HEK293 (cell line): ENCODE results near the gene MPPED2.

Source experiments
- CTCF ChIA-PET: fragments of 350-600 bp; formaldehyde crosslinking; extraction: SDS; loops from one replicate; lab custom pipeline; 2021; ENCODE audit warnings: antibody characterized with exemption; lab: Yijun Ruan, JAX
- POLR2A ChIA-PET: fragments of 300-600 bp; formaldehyde crosslinking; extraction: SDS; loops from one replicate; lab custom pipeline; 2020; ENCODE audit warnings: antibody characterized with exemption, inconsistent platforms; lab: Yijun Ruan, JAX
- H3K27ac ChIP-seq: fragments of 200-500 bp; sonication (Bioruptor generic); 2 replicates; pipeline ENCODE4 v1.5.1; 2014; ENCODE audit warnings: low read depth, low read length, control low read depth, inconsistent platforms; ENCODE audit errors: extremely low read depth
- H3K36me3 ChIP-seq, 2 experiments: fragments of 200-500 bp in 1 of 2; sonication (Bioruptor generic) in 1 of 2; 1 replicate in 1 of 2; 2 replicates in 1 of 2; pipeline ENCODE4 v1.5.1; 2014 to 2017; ENCODE audit warnings: inconsistent platforms in 2 of 2, low read length in 2 of 2; ENCODE audit not compliant: control insufficient read depth in 2 of 2, insufficient read depth in 1 of 2
- H3K4me1 ChIP-seq: fragments of 200-500 bp; sonication (Bioruptor generic); 2 replicates; pipeline ENCODE4 v1.5.1; 2014; ENCODE audit warnings: mild to moderate bottlenecking, low read length, inconsistent platforms; ENCODE audit not compliant: control insufficient read depth, insufficient read depth
- H3K4me3 ChIP-seq: 2 replicates; pipeline ENCODE4 v1.5.1; 2011; ENCODE audit warnings: low read depth, mild to moderate bottlenecking, control low read depth, low read length, moderate library complexity
- H3K9me3 ChIP-seq: fragments of 200-500 bp; sonication (Bioruptor generic); 2 replicates; pipeline ENCODE4 v1.5.1; 2014; ENCODE audit warnings: low read depth, low read length, inconsistent platforms; ENCODE audit not compliant: control insufficient read depth, insufficient read depth
- HOXA7 ChIP-seq: sonication (generic); formaldehyde crosslinking; IDR thresholded peaks from 2 replicates; pipeline ENCODE4 v1.8.1; 2022; ENCODE audit warnings: missing genetic modification reagents, borderline replicate concordance
- KLF1 ChIP-seq: fragments of 450-650 bp; formaldehyde crosslinking; IDR thresholded peaks from 2 replicates; pipeline ENCODE4 v1.5.1; 2016; ENCODE audit warnings: missing biosample characterization, missing genetic modification characterization
- SALL2 ChIP-seq: fragments of 450-650 bp; formaldehyde crosslinking; IDR thresholded peaks from 2 replicates; pipeline ENCODE4 v1.5.0; 2017; ENCODE audit warnings: missing biosample characterization, mild to moderate bottlenecking, missing genetic modification characterization, borderline replicate concordance
- SCRT1 ChIP-seq: fragments of 450-650 bp; formaldehyde crosslinking; IDR thresholded peaks from 2 replicates; pipeline ENCODE4 v1.5.1; 2016; ENCODE audit warnings: missing biosample characterization, missing genetic modification characterization, borderline replicate concordance
- YY1 ChIP-seq: fragments of 450-650 bp; formaldehyde crosslinking; IDR thresholded peaks from 2 replicates; pipeline ENCODE4 v1.5.1; 2018; ENCODE audit warnings: missing biosample characterization, missing genetic modification characterization
- ZNF114 ChIP-seq: fragments of 450-650 bp; formaldehyde crosslinking; IDR thresholded peaks from 2 replicates; pipeline ENCODE4 v1.5.0; 2017; ENCODE audit warnings: missing biosample characterization, missing genetic modification characterization
- ZNF146 ChIP-seq: fragments of 450-650 bp; formaldehyde crosslinking; IDR thresholded peaks from 2 replicates; pipeline ENCODE4 v1.5.1; 2016; ENCODE audit warnings: missing biosample characterization, missing genetic modification characterization
- ZNF155 ChIP-seq: fragments of 450-650 bp; formaldehyde crosslinking; IDR thresholded peaks from 2 replicates; pipeline ENCODE4 v1.5.1; 2016; ENCODE audit warnings: missing biosample characterization, missing genetic modification characterization
- ZNF211 ChIP-seq: fragments of 450-650 bp; formaldehyde crosslinking; IDR thresholded peaks from 2 replicates; pipeline ENCODE4 v1.5.1; 2016; ENCODE audit warnings: low read depth, missing biosample characterization, missing genetic modification characterization
- ZNF221 ChIP-seq: fragments of 450-650 bp; formaldehyde crosslinking; IDR thresholded peaks from 2 replicates; pipeline ENCODE4 v1.5.1; 2017; ENCODE audit warnings: missing biosample characterization, missing genetic modification characterization, borderline replicate concordance
- ZNF223 ChIP-seq: fragments of 450-650 bp; formaldehyde crosslinking; IDR thresholded peaks from 2 replicates; pipeline ENCODE4 v1.5.1; 2016; ENCODE audit warnings: missing biosample characterization, missing genetic modification characterization
- ZNF350 ChIP-seq: fragments of 450-650 bp; formaldehyde crosslinking; IDR thresholded peaks from 2 replicates; pipeline ENCODE4 v1.5.0; 2017; ENCODE audit warnings: missing biosample characterization, mild to moderate bottlenecking, missing genetic modification characterization
- ZNF433 ChIP-seq: fragments of 450-650 bp; formaldehyde crosslinking; IDR thresholded peaks from 2 replicates; pipeline ENCODE4 v1.5.1; 2016; ENCODE audit warnings: missing biosample characterization, missing genetic modification characterization, low read depth
- ZNF514 ChIP-seq: fragments of 450-650 bp; formaldehyde crosslinking; IDR thresholded peaks from 2 replicates; pipeline ENCODE4 v1.5.1; 2016; ENCODE audit warnings: missing biosample characterization, missing genetic modification characterization
- ZNF555 ChIP-seq: fragments of 450-650 bp; formaldehyde crosslinking; conservative IDR thresholded peaks from 2 replicates; pipeline ENCODE4 v1.5.1; 2017; ENCODE audit warnings: missing biosample characterization, mild to moderate bottlenecking, missing genetic modification characterization, inconsistent platforms
- ZNF560 ChIP-seq: fragments of 450-650 bp; formaldehyde crosslinking; IDR thresholded peaks from 2 replicates; pipeline ENCODE4 v1.5.1; 2017; ENCODE audit warnings: missing biosample characterization, missing genetic modification characterization, borderline replicate concordance
- ZNF600 ChIP-seq: fragments of 450-650 bp; formaldehyde crosslinking; IDR thresholded peaks from 2 replicates; pipeline ENCODE4 v1.5.1; 2016; ENCODE audit warnings: missing biosample characterization, missing genetic modification characterization
- ZNF791 ChIP-seq: fragments of 450-650 bp; formaldehyde crosslinking; IDR thresholded peaks from 2 replicates; pipeline ENCODE4 v1.5.1; 2016; ENCODE audit warnings: missing biosample characterization, missing genetic modification characterization
- TF ChIP-seq, protein P1 (sequence below): fragments of 450-650 bp; formaldehyde crosslinking; IDR thresholded peaks from 2 replicates; pipeline ENCODE4 v1.5.1; 2016; ENCODE audit warnings: missing biosample characterization, missing genetic modification characterization, borderline replicate concordance
- TF ChIP-seq, protein P2 (sequence below): fragments of 450-650 bp; formaldehyde crosslinking; IDR thresholded peaks from 2 replicates; pipeline ENCODE4 v1.5.1; 2016; ENCODE audit warnings: missing biosample characterization, missing genetic modification characterization
- TF ChIP-seq, protein P3 (sequence below): fragments of 450-650 bp; formaldehyde crosslinking; IDR thresholded peaks from 2 replicates; pipeline ENCODE4 v1.5.1; 2016; ENCODE audit warnings: missing biosample characterization, missing genetic modification characterization
- TF ChIP-seq, protein P4 (sequence below): fragments of 450-650 bp; formaldehyde crosslinking; IDR thresholded peaks from 2 replicates; pipeline ENCODE4 v1.5.1; 2017; ENCODE audit warnings: missing biosample characterization, missing genetic modification characterization

MPPED2 gene

DNA sequence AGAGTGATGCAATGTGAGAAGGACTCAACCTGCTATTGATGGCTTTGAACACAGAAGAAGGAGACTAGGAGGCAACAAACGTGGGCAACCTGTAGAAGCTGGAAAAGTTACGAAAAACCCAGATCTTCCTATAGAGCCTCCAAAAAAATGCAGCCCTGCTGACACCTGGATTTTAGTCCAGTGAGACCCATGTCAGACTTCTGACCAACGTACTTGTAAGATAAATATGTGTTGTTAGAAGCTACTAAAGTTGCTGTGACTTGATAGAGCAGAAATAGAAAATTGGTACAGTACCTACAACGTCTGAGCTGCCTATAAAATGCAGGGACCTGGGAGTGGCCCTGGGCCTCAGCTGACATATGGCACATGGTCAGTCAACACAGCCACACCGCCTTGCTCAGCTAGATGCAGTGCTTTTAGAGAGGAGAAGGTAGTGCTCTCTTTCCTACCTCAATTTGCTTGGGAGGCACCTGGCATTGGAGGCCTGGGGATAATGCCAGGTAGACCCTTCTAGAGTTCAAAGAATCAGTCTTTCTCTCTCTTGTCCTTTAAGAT, 165.8 kb downstream of the MPPED2 start (continued):
- TF ChIP-seq ZNF114 (no peak), ZNF146 (no peak), ZNF514 (tag by site-specific recombination) (no peak), ZNF560 (tag by site-specific recombination) (no peak), ZNF211 (no peak), SCRT1 (no peak), ZNF433 (tag by site-specific recombination) (no peak), ZNF791 (tag by site-specific recombination) (no peak), ZNF221 (tag by site-specific recombination) (no peak)
- TF ChIP-seq, protein P1, sequence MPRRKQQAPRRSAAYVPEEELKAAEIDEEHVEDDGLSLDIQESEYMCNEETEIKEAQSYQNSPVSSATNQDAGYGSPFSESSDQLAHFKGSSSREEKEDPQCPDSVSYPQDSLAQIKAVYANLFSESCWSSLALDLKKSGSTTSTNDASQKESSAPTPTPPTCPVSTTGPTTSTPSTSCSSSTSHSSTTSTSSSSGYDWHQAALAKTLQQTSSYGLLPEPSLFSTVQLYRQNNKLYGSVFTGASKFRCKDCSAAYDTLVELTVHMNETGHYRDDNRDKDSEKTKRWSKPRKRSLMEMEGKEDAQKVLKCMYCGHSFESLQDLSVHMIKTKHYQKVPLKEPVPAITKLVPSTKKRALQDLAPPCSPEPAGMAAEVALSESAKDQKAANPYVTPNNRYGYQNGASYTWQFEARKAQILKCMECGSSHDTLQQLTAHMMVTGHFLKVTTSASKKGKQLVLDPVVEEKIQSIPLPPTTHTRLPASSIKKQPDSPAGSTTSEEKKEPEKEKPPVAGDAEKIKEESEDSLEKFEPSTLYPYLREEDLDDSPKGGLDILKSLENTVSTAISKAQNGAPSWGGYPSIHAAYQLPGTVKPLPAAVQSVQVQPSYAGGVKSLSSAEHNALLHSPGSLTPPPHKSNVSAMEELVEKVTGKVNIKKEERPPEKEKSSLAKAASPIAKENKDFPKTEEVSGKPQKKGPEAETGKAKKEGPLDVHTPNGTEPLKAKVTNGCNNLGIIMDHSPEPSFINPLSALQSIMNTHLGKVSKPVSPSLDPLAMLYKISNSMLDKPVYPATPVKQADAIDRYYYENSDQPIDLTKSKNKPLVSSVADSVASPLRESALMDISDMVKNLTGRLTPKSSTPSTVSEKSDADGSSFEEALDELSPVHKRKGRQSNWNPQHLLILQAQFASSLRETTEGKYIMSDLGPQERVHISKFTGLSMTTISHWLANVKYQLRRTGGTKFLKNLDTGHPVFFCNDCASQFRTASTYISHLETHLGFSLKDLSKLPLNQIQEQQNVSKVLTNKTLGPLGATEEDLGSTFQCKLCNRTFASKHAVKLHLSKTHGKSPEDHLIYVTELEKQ (tag by site-specific recombination) = no peak
- TF ChIP-seq, protein P2, sequence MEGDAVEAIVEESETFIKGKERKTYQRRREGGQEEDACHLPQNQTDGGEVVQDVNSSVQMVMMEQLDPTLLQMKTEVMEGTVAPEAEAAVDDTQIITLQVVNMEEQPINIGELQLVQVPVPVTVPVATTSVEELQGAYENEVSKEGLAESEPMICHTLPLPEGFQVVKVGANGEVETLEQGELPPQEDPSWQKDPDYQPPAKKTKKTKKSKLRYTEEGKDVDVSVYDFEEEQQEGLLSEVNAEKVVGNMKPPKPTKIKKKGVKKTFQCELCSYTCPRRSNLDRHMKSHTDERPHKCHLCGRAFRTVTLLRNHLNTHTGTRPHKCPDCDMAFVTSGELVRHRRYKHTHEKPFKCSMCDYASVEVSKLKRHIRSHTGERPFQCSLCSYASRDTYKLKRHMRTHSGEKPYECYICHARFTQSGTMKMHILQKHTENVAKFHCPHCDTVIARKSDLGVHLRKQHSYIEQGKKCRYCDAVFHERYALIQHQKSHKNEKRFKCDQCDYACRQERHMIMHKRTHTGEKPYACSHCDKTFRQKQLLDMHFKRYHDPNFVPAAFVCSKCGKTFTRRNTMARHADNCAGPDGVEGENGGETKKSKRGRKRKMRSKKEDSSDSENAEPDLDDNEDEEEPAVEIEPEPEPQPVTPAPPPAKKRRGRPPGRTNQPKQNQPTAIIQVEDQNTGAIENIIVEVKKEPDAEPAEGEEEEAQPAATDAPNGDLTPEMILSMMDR (tag by site-specific recombination) = no peak

DNA sequence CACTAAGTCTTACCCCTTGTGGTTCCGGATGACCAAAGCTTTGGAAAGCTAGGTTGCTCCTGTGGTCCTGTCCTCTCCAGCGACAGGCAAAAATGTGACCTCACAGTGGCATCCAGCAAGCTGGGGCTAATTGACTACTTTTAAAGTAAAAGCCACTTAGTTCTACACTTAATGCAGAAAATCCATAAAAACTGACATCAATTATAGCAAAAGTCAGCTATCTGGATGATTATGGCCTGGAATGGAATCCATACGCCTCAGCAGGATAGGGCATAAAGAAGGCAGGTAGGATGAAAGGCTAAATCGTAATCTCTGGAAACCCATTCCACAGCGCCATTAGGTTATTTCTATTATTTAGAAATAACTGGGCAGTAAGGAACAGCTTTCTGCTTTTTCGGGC, 171.3 kb downstream of the MPPED2 start:
- no peaks in the 10 kb centered on the region for H3K36me3 ChIP-seq
- ChIA-PET POLR2A (no interaction called here), CTCF (interaction anchor here (0.7 to 1.2 kb wide), 2 partner anchors 499 to 630 kb away, joined by 3 to 4 read pairs; no protein-coding TSS in a partner anchor)
- H3K4me1 ChIP-seq = no peaks in the 10 kb centered on the region
- H3K27ac ChIP-seq = no peak overlapping the region
- no peak overlapping the region for H3K4me3 ChIP-seq
- TF ChIP-seq ZNF555 (tag by site-specific recombination) (no peak), HOXA7 (CRISPR knock-in tag) (no peak), ZNF600 (tag by site-specific recombination) (no peak), ZNF155 (tag by site-specific recombination) (no peak)
- TF ChIP-seq, protein P3, sequence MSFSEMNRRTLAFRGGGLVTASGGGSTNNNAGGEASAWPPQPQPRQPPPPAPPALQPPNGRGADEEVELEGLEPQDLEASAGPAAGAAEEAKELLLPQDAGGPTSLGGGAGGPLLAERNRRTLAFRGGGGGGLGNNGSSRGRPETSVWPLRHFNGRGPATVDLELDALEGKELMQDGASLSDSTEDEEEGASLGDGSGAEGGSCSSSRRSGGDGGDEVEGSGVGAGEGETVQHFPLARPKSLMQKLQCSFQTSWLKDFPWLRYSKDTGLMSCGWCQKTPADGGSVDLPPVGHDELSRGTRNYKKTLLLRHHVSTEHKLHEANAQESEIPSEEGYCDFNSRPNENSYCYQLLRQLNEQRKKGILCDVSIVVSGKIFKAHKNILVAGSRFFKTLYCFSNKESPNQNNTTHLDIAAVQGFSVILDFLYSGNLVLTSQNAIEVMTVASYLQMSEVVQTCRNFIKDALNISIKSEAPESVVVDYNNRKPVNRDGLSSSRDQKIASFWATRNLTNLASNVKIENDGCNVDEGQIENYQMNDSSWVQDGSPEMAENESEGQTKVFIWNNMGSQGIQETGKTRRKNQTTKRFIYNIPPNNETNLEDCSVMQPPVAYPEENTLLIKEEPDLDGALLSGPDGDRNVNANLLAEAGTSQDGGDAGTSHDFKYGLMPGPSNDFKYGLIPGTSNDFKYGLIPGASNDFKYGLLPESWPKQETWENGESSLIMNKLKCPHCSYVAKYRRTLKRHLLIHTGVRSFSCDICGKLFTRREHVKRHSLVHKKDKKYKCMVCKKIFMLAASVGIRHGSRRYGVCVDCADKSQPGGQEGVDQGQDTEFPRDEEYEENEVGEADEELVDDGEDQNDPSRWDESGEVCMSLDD = no peak
- no peaks in the 10 kb centered on the region for H3K9me3 ChIP-seq

DNA sequence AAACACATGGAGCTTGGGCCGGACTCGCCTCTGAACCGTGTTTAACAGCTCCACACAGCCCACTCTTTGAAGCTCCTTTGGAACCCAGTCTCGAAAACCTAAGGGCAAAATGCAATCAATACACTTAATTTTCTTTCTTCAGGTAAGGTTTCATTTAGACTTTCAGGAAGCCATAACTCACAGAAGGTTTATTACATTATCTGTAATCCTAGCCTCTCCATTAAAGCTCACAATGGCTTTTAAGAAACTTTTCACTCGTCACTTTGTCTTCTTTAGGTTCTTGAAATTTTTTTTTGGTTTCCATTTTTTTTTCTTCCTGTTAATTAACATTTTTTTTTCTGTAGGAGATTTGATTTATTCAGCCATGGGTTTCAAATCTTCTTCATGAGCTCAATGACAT, 171.9 kb downstream of the MPPED2 start:
- no peaks in the 10 kb centered on the region for H3K36me3 ChIP-seq
- H3K27ac ChIP-seq = no peak overlapping the region
- H3K4me3 ChIP-seq = no peak overlapping the region
- CTCF ChIA-PET = interaction anchor here (0.7 to 1.2 kb wide), 2 partner anchors 500 to 631 kb away, joined by 3 to 4 read pairs; no protein-coding TSS in a partner anchor
- POLR2A ChIA-PET = no interaction called here
- H3K4me1 ChIP-seq = no peaks in the 10 kb centered on the region
- no peaks in the 10 kb centered on the region for H3K9me3 ChIP-seq
- TF ChIP-seq SALL2 (tag by site-specific recombination) (no peak), ZNF350 (no peak), KLF1 (tag by site-specific recombination) (no peak), YY1 (no peak), ZNF223 (tag by site-specific recombination) (no peak)
- TF ChIP-seq, protein P4, sequence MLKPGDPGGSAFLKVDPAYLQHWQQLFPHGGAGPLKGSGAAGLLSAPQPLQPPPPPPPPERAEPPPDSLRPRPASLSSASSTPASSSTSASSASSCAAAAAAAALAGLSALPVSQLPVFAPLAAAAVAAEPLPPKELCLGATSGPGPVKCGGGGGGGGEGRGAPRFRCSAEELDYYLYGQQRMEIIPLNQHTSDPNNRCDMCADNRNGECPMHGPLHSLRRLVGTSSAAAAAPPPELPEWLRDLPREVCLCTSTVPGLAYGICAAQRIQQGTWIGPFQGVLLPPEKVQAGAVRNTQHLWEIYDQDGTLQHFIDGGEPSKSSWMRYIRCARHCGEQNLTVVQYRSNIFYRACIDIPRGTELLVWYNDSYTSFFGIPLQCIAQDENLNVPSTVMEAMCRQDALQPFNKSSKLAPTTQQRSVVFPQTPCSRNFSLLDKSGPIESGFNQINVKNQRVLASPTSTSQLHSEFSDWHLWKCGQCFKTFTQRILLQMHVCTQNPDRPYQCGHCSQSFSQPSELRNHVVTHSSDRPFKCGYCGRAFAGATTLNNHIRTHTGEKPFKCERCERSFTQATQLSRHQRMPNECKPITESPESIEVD (tag by site-specific recombination) = no peak
